Stimulated activated CD8-positive, alpha-beta memory T cell treated with anti-CD3 and anti-CD28 coated beads, Interleukin-4, amount 100 ng/mL, for 4 hours (primary cell): ENCODE measurements around the gene OR2T27.
"Not testable (repeated sequence)": the region's sequence is repeated elsewhere in the genome, so short reads cannot be mapped to it uniquely, and the experiment has no call there.

ENCODE experiments used
- DNase-seq, 2 donors: peaks; one replicate each; pipeline ENCODE4 v3.0.0-alpha.2; 2020; ENCODE audit warnings: low read depth in 2 of 2, low spot score in 1 of 2

Gene OR2T27, protein sequence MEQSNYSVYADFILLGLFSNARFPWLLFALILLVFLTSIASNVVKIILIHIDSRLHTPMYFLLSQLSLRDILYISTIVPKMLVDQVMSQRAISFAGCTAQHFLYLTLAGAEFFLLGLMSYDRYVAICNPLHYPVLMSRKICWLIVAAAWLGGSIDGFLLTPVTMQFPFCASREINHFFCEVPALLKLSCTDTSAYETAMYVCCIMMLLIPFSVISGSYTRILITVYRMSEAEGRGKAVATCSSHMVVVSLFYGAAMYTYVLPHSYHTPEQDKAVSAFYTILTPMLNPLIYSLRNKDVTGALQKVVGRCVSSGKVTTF

DNA sequence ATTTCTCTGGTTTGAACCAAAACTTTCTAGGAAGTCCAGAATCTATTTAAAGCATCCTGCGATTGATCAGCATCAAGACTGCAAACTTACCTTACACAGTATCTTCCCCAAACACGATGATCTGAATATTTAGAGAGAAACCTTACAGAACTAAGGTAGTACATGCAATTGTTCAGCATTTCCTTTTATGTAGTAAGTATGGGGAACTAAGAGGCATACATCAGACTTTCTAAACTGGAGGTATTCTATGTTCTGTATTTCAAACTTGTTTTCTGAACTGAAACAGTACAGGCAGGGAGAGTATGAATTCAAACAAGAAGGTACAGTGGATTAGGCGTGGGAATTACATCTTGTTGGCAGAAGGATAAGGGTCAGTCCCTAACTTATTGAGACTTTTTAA, at the start of gene OR2T27:
OR2T27 (minus strand) TSS at position 175 of the 400 bp plus-strand sequence. CDS start 4,644 bp downstream, outside the sequence.
- not testable (repeated sequence) for DNase-seq

DNA sequence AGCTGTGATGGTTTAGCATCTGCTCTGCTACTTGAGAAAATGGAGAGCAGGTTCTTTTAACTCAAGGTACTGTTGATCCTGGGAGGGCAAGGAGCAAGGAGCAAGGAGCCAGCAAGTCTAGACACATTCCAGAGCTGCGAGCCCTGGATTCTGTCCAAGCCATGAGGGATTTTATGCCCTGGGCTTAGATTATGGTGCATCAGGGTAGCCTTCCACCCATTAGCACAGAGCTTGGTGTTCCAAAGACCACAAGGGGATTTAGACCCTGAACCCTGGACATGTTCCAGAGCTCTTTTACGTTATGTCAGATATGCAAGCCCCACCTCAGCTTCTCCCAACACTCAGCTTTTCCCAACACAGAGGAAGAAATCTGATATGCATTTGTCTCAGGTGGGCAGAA, 49.3 kb upstream of the OR2T27 start:
- no peak for DNase-seq

GRCh38 chr1:248703674-248704073, 48.3 kb upstream of the OR2T27 start:
- no peak for DNase-seq

DNA sequence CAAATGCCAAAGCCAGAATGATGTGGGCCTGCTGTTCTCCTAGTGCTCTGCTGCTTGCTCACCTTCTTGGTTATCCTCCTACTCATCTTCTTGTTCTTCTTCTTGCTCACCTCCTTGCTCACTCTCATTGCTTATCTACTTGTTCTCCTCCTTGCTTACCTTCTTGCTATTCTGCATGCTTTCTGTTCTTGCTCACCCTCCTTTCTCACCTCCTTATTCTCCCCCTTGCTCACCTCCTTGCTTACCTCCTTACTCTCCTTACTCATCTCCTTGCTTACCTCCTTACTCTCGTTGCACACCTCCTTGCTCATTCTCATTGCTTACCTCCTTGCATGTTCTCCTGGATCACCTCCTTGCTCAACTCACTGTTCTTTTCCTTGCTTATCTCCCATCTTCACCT, 47.4 kb upstream of the OR2T27 start, which contains the start of gene OR14I1:
OR14I1 (minus strand) TSS at position 53 of the 400 bp plus-strand sequence.
- DNase-seq = no peak

- no peak for DNase-seq
Observed at GRCh38 chr1:248699099-248699498, 43.8 kb upstream of the OR2T27 start.

DNA sequence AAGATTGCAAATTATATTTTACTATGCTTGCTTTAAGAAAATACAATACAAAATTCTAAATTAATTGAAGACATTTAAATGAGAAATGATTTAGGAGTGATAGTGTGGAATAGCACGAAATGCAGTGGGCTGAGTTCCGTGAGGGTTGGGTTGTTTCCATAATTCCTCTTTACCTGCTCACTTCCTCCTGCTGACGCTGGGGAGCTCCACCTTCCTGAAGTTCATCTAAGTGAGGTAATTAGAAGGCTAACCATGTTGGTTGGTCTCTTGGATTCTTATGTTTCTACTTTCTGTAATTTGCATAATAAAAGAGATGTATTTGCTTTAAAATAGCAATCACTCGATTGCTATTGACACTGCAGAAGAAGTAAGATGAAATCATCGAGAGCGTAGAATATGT, 42.6 kb upstream of the OR2T27 start:
- no peak for DNase-seq

GRCh38 chr1:248696774-248697173, 41.4 kb upstream of the OR2T27 start:
- no peak for DNase-seq

GRCh38 chr1:248696261-248696660, 40.9 kb upstream of the OR2T27 start:
- DNase-seq = no peak

DNA sequence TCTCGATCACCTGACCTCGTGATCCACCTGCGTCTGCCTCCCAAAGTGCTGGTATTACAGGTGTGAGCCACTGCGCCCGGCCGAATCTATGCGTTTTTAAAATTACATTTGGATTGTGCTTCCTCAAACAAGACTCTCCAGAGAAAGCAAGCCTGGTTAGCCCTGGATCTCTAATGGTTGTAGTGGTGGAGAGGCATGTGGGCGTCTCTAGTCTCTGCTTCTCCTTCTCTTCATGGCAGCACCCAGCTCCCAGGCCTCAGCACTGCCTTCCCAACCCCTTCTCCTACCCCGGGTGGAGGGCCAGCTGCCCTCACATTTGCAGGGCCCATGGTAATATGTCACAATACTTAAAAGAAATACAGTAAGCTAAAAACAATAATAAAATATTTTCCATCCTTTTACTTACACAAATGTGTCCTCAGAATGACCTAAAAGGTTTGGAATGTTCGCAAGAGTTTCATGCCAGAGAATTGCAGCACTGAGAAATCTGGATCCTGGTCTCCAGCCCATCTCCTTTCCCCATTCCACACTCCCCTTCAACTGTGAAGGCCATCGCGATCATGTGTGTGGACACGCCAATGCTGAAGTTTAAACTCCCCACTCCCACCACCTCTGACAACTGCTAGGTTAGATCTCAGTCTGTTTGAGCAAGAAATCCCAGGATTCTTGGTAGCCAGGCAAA, 40.3 kb upstream of the OR2T27 start:
- DNase-seq = no peak

DNA sequence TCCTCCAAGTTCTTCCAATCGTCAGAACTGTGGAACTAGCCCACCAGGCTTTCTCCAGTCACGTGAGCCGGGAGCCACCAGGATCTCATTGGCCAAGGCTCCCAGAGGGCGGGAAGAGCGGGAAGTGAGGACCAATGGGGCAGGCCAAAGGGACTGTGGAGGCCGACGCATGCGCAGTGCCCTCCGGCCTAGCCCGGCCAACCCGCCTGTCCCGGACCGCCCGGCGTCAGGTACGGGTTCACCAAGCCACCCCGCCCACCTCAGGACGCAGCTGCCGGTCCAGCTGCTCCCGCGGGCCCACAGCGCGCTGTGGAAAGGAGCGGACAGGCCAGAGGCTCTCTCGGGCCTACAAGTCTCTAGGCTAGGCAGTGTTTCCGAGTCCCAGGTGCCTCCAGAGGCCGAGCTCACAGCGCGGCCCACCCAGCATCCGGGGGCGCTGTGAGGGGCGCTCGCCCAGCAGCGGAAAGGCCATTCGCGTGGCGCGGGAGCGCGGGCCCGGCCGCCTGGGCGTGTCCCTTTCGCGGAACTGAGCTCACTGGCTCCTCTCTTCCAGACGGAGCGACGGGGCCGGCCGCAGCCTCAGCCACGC, 36.3 kb upstream of the OR2T27 start:
- DNase-seq = no peak

DNA sequence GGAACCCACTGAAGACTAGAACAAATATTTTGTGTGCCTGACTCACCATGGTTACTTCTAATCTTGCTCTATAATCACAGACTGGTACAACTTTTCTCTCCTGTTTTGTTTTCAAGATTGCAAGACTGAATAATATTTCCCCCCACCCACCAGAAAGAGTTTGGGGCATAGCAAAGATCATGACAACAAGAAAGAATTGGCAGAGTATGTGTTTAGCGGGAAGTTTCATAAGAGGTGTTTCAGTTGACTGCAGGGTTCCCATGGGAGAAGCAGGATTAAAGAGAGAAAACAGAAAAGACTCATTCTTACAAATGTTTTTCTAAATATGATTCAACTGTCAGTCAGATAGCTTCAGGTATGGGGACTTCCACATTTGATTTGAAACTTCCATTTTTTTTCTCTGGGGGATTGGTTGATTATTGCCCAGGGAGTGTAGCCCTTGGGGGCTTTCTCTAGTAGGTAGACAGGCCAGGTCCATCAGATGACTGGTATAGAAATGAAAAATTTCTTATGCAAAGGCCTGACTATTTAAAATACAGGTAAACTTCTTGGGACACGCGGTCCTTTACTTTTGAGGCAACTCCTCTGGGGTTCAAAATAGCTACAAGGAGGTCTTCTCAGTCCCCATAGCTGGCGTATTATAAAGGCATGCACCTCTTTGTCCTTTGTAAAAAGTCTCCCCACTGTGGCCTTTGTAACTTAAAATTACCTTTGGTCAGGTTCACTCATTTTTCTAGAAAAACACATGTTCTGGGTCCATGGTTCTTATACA, 33.4 kb upstream of the OR2T27 start:
- DNase-seq = no peak

GRCh38 chr1:248686815-248687214, 31.5 kb upstream of the OR2T27 start:
- DNase-seq = no peak

- DNase-seq = no peak
Observed at GRCh38 chr1:248681651-248682050, 26.3 kb upstream of the OR2T27 start.

GRCh38 chr1:248670003-248670402, 14.7 kb upstream of the OR2T27 start:
- DNase-seq = no peak

DNA sequence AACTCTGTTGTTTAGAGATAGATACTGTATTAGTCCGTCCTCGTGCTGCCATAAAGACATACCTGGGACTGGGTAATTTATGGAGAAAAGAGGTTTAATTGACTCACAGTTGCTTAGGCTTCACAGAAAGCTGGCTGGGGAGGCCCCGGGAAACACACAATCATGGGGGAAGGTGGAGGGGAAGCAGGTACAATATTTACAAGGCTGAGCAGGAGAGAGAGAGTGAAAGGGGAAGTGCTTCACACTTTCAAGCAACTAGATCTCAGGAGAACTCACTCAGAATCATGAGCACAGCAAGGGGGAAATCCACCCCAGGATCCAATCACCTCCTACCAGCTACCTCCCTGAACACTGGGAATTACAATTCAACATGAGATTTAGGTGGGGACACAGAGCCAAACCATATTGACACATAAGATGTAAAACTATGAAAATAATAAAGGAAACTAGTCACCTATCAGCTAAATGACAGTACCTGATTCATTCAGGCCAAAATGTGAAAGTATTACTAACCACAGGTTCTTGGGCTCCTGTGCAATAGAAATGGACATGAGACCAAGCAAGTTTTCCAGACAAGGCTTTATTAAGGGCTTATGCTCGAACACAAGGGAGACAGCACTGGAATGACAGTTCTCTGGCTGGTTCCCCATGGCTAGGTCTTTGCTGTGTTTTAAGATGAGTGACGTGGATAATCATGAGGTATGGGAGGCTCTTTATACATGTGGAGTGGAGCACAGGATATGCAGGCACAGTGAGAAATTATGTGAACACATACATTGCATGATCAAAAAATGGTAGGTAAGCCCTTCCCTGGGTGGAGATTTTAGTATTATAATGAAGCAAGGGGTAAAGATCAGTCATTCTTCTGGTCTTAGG, 8.4 kb upstream of the OR2T27 start:
- DNase-seq = not testable (repeated sequence)

DNA sequence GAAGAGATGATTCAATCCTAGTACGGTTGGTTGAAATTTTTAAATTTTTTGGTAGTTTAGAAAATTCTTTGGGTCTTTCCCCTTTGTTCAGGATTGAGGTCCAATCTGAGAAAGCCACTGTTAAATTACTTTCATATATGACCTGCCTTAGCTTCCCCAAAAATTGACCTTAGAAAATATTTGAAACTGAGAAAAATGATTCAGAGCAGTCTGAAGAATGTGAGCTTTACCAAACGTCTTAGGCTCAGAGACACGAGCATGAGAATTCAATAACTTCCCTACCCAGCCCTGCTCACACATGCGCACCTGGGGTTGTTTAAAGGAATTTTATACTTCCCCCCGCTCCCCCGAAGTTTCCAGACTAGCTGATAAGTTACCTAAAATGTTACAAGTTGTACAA, 1.5 kb upstream of the OR2T27 start:
- not testable (repeated sequence) for DNase-seq

GRCh38 chr1:248648770-248649536, 6.4 kb downstream of the OR2T27 start:
- DNase-seq = not testable (repeated sequence)

GRCh38 chr1:248645178-248645577, 10.2 kb downstream of the OR2T27 start, which contains the start of gene OR2T35:
Gene OR2T35, minus strand, starts transcription at chr1:248645278. Its CDS starts 6,020 bp downstream, at chr1:248639258.
- not testable (repeated sequence) for DNase-seq

GRCh38 chr1:248642971-248643651, 12.2 kb downstream of the OR2T27 start:
- DNase-seq = not testable (repeated sequence)
